ENCODE results near the gene ATG2A.

Gene ATG2A

GRCh38 chr11:64903291-64903833, 13.6 kb downstream of the ATG2A start:
- Histone ChIP-seq H4K20me1 (ENCODE audit: control insufficient read depth, insufficient read depth, low read depth, low read length) (no peaks in the 10 kb centered on the region), H3K36me3 (ENCODE audit: control insufficient read depth, low read length) (peaks cover 40% of the 10 kb centered on the region), H3K9me3 (ENCODE audit: control insufficient read depth, insufficient read depth, low read length) (no peaks in the 10 kb centered on the region), H3K9me2 (replicated peaks; ENCODE audit: control insufficient read depth, low read length) (no peaks in the 10 kb centered on the region), H3K4me1 (ENCODE audit: control insufficient read depth, low read length) (no peaks in the 10 kb centered on the region), H3F3A (ENCODE audit: control insufficient read depth, insufficient read depth) (no peaks in the 10 kb centered on the region), H3K4me2 (ENCODE audit: low read length) (no peak overlapping the region), H3K27me3 (ENCODE audit: control insufficient read depth, low read length) (no peaks in the 10 kb centered on the region), H3K79me2 (ENCODE audit: control insufficient read depth, low read length) (no peaks in the 10 kb centered on the region), H3K27ac (ENCODE audit: low read depth, low read length) (no peak overlapping the region), H3K4me3 (ENCODE audit: low read length) (no peak overlapping the region)
- no peak for TF ChIP-seq EZH2phosphoT487 (IDR thresholded peaks at IDR 0.05; ENCODE audit: borderline replicate concordance, low read length)
- no peak for TF ChIP-seq CTCF (IDR thresholded peaks at IDR 0.05; ENCODE audit: low read depth, low read length, poor library complexity, severe bottlenecking)

- Histone ChIP-seq H3K27ac (ENCODE audit: low read depth, low read length) (no peak overlapping the region), H3K36me3 (ENCODE audit: control insufficient read depth, low read length) (peaks cover 39% of the 10 kb centered on the region), H3K9me2 (replicated peaks; ENCODE audit: control insufficient read depth, low read length) (no peaks in the 10 kb centered on the region), H3K9me3 (ENCODE audit: control insufficient read depth, insufficient read depth, low read length) (no peaks in the 10 kb centered on the region), H3K27me3 (ENCODE audit: control insufficient read depth, low read length) (no peaks in the 10 kb centered on the region), H3K79me2 (ENCODE audit: control insufficient read depth, low read length) (no peaks in the 10 kb centered on the region), H4K20me1 (ENCODE audit: control insufficient read depth, insufficient read depth, low read depth, low read length) (no peaks in the 10 kb centered on the region), H3K4me1 (ENCODE audit: control insufficient read depth, low read length) (no peaks in the 10 kb centered on the region), H3K4me2 (ENCODE audit: low read length) (no peak overlapping the region), H3K4me3 (ENCODE audit: low read length) (no peak overlapping the region), H3F3A (ENCODE audit: control insufficient read depth, insufficient read depth) (no peaks in the 10 kb centered on the region)
- TF ChIP-seq EZH2phosphoT487 (IDR thresholded peaks at IDR 0.05; ENCODE audit: borderline replicate concordance, low read length): no peak
- TF ChIP-seq CTCF (IDR thresholded peaks at IDR 0.05; ENCODE audit: low read depth, low read length, poor library complexity, severe bottlenecking): no peak
Observed at GRCh38 chr11:64902102-64902900, 14.7 kb downstream of the ATG2A start.

GRCh38 chr11:64900774-64901173, 16.2 kb downstream of the ATG2A start:
- Histone ChIP-seq H3F3A (ENCODE audit: control insufficient read depth, insufficient read depth) (no peaks in the 10 kb centered on the region), H3K27me3 (ENCODE audit: control insufficient read depth, low read length) (no peaks in the 10 kb centered on the region), H3K4me1 (ENCODE audit: control insufficient read depth, low read length) (no peaks in the 10 kb centered on the region), H3K36me3 (ENCODE audit: control insufficient read depth, low read length) (peaks cover 24% of the 10 kb centered on the region; the same call in 1 of the 2 replicates), H4K20me1 (ENCODE audit: control insufficient read depth, insufficient read depth, low read depth, low read length) (no peaks in the 10 kb centered on the region), H3K79me2 (ENCODE audit: control insufficient read depth, low read length) (no peaks in the 10 kb centered on the region), H3K4me3 (ENCODE audit: low read length) (no peak overlapping the region), H3K9me2 (replicated peaks; ENCODE audit: control insufficient read depth, low read length) (no peaks in the 10 kb centered on the region), H3K4me2 (ENCODE audit: low read length) (no peak overlapping the region), H3K9me3 (ENCODE audit: control insufficient read depth, insufficient read depth, low read length) (no peaks in the 10 kb centered on the region), H3K27ac (ENCODE audit: low read depth, low read length) (no peak overlapping the region)
- TF ChIP-seq EZH2phosphoT487 (IDR thresholded peaks at IDR 0.05; ENCODE audit: borderline replicate concordance, low read length) (no peak), CTCF (IDR thresholded peaks at IDR 0.05; ENCODE audit: low read depth, low read length, poor library complexity, severe bottlenecking) (no peak)

Measured in DOHH2 (cell line).